Activated naive CD8-positive, alpha-beta T cell (primary cell): ENCODE measurements around the gene NPW.

Source experiments
- H3K27ac Mint-ChIP-seq: one replicate; pipeline ENCODE4 v1.8.0; 2021; ENCODE audit warnings: mixed read lengths
- H3K27me3 Mint-ChIP-seq: one replicate; pipeline ENCODE4 v1.8.0; 2021; ENCODE audit warnings: mixed read lengths
- H3K36me3 Mint-ChIP-seq: one replicate; pipeline ENCODE4 v1.8.0; 2021; ENCODE audit warnings: mixed read lengths
- H3K4me1 Mint-ChIP-seq: one replicate; pipeline ENCODE4 v1.8.0; 2021; ENCODE audit warnings: low read depth, mixed read lengths
- H3K4me3 Mint-ChIP-seq: one replicate; pipeline ENCODE4 v1.8.0; 2021; ENCODE audit warnings: mild to moderate bottlenecking, mixed read lengths
- H3K9me3 Mint-ChIP-seq: one replicate; pipeline ENCODE4 v1.8.0; 2021; ENCODE audit warnings: low read depth, mixed read lengths

Gene NPW

GRCh38 chr16:2040041-2040786 is 20.6 kb downstream of the NPW start:
- no peaks in the 10 kb centered on the region for H3K9me3 Mint-ChIP-seq
- H3K4me1 Mint-ChIP-seq: no peaks in the 10 kb centered on the region
- H3K36me3 Mint-ChIP-seq: no peaks in the 10 kb centered on the region
- no peak overlapping the region for H3K27ac Mint-ChIP-seq
- H3K27me3 Mint-ChIP-seq: no peaks in the 10 kb centered on the region
- H3K4me3 Mint-ChIP-seq: no peak overlapping the region

- Mint-ChIP-seq H3K27me3 (no peaks in the 10 kb centered on the region), H3K4me3 (no peak overlapping the region), H3K9me3 (no peaks in the 10 kb centered on the region), H3K36me3 (no peaks in the 10 kb centered on the region), H3K27ac (no peak overlapping the region), H3K4me1 (no peaks in the 10 kb centered on the region)
Observed at GRCh38 chr16:2040787-2041522, 21.4 kb downstream of the NPW start.

GRCh38 chr16:2042171-2042985 is 22.8 kb downstream of the NPW start:
- Mint-ChIP-seq H3K27ac (no peak overlapping the region), H3K9me3 (no peaks in the 10 kb centered on the region), H3K4me3 (no peak overlapping the region), H3K27me3 (no peaks in the 10 kb centered on the region), H3K4me1 (peaks cover 6% of the 10 kb centered on the region), H3K36me3 (no peaks in the 10 kb centered on the region)

- no peak overlapping the region for H3K4me3 Mint-ChIP-seq
- H3K9me3 Mint-ChIP-seq: no peaks in the 10 kb centered on the region
- H3K27me3 Mint-ChIP-seq: no peaks in the 10 kb centered on the region
- H3K36me3 Mint-ChIP-seq: no peaks in the 10 kb centered on the region
- H3K4me1 Mint-ChIP-seq: peaks cover 6% of the 10 kb centered on the region
- no peak overlapping the region for H3K27ac Mint-ChIP-seq
Observed at GRCh38 chr16:2042986-2043666, 23.5 kb downstream of the NPW start.

- Mint-ChIP-seq H3K4me1 (peaks cover 12% of the 10 kb centered on the region), H3K27me3 (no peaks in the 10 kb centered on the region), H3K27ac (no peak overlapping the region), H3K36me3 (no peaks in the 10 kb centered on the region), H3K9me3 (no peaks in the 10 kb centered on the region), H3K4me3 (no peak overlapping the region)
Observed at GRCh38 chr16:2043667-2044451, 24.3 kb downstream of the NPW start.

GRCh38 chr16:2044541-2044940 is 25.0 kb downstream of the NPW start:
- H3K27ac Mint-ChIP-seq: no peak overlapping the region
- H3K27me3 Mint-ChIP-seq: no peaks in the 10 kb centered on the region
- peaks cover 12% of the 10 kb centered on the region for H3K4me1 Mint-ChIP-seq
- no peaks in the 10 kb centered on the region for H3K36me3 Mint-ChIP-seq
- no peak overlapping the region for H3K4me3 Mint-ChIP-seq
- H3K9me3 Mint-ChIP-seq: no peaks in the 10 kb centered on the region

GRCh38 chr16:2045965-2046892 is 26.6 kb downstream of the NPW start:
- peaks cover 12% of the 10 kb centered on the region for H3K4me1 Mint-ChIP-seq
- no peaks in the 10 kb centered on the region for H3K9me3 Mint-ChIP-seq
- no peaks in the 10 kb centered on the region for H3K27me3 Mint-ChIP-seq
- no peak overlapping the region for H3K27ac Mint-ChIP-seq
- no peaks in the 10 kb centered on the region for H3K36me3 Mint-ChIP-seq
- peak overlapping the region; percentile 92 for H3K4me3 Mint-ChIP-seq

GRCh38 chr16:2046893-2047329 is 27.3 kb downstream of the NPW start:
- H3K4me1 Mint-ChIP-seq: peaks cover 12% of the 10 kb centered on the region
- no peaks in the 10 kb centered on the region for H3K36me3 Mint-ChIP-seq
- H3K27ac Mint-ChIP-seq: peak overlapping the region; percentile 70

GRCh38 chr16:2047330-2048115 is 27.9 kb downstream of the NPW start, which contains the start of the genes NTHL1 and TSC2:
Gene NTHL1 (minus strand): TSS chr16:2047834. CDS start chr16:2047823, 11 bp downstream.
Gene TSC2 (plus strand): TSS chr16:2047985. CDS start chr16:2048616, 631 bp downstream.
- Mint-ChIP-seq H3K9me3 (no peaks in the 10 kb centered on the region), H3K4me1 (peaks cover 12% of the 10 kb centered on the region), H3K4me3 (peak within 1 kb of the TSS; percentile 92), H3K27ac (peak within 1 kb of the TSS; percentile 70), H3K36me3 (no peaks in the 10 kb centered on the region), H3K27me3 (no peaks in the 10 kb centered on the region)

More at GRCh38 chr16:2046893-2047329, 27.3 kb downstream of the NPW start:
- Mint-ChIP-seq H3K4me3 (peak overlapping the region; percentile 92), H3K27me3 (no peaks in the 10 kb centered on the region), H3K9me3 (no peaks in the 10 kb centered on the region)

- Mint-ChIP-seq H3K9me3 (no peaks in the 10 kb centered on the region), H3K4me3 (peak overlapping the region; percentile 91), H3K27ac (peak overlapping the region; percentile 41), H3K4me1 (peaks cover 12% of the 10 kb centered on the region), H3K36me3 (no peaks in the 10 kb centered on the region), H3K27me3 (no peaks in the 10 kb centered on the region)
Observed at GRCh38 chr16:2048116-2048543, 28.5 kb downstream of the NPW start.

- Mint-ChIP-seq H3K27ac (no peak overlapping the region), H3K4me1 (peaks cover 6% of the 10 kb centered on the region), H3K9me3 (no peaks in the 10 kb centered on the region), H3K36me3 (no peaks in the 10 kb centered on the region), H3K27me3 (no peaks in the 10 kb centered on the region), H3K4me3 (no peak overlapping the region)
Observed at GRCh38 chr16:2053211-2053610, 33.6 kb downstream of the NPW start.

GRCh38 chr16:2053897-2054296 is 34.3 kb downstream of the NPW start:
- no peaks in the 10 kb centered on the region for H3K9me3 Mint-ChIP-seq
- no peak overlapping the region for H3K27ac Mint-ChIP-seq
- H3K4me1 Mint-ChIP-seq: no peaks in the 10 kb centered on the region
- no peaks in the 10 kb centered on the region for H3K36me3 Mint-ChIP-seq
- no peaks in the 10 kb centered on the region for H3K27me3 Mint-ChIP-seq
- H3K4me3 Mint-ChIP-seq: no peak overlapping the region
